Fibroblast of lung (primary cell): Measurements from ENCODE around the gene EPHB4. TPM values are rescaled to one million over a fixed set of nuclear protein-coding genes. Genes with fewer than 3 reads are reported as not detected.

Experiments used
- DNase-seq, 2 donors: peaks; one replicate each; pipeline versions ENCODE4 v3.0.0 to v3.0.0-alpha.2; 2010; ENCODE audit warnings: low read depth in 2 of 2
- H2AFZ ChIP-seq: 2 replicates; pipeline ENCODE4 v1.5.1; 2012; ENCODE audit warnings: low read length, control low read depth, inconsistent platforms
- H3K27ac ChIP-seq: 2 replicates; pipeline ENCODE4 v1.5.1; 2011; ENCODE audit warnings: low read length, control low read depth; ENCODE audit not compliant: insufficient read depth
- H3K27me3 ChIP-seq: 2 replicates; pipeline ENCODE4 v1.5.1; 2011; ENCODE audit warnings: mild to moderate bottlenecking, low read length; ENCODE audit not compliant: control insufficient read depth, insufficient read depth
- H3K36me3 ChIP-seq: 2 replicates; pipeline ENCODE4 v1.5.1; 2011; ENCODE audit warnings: low read length; ENCODE audit not compliant: control insufficient read depth, insufficient read depth
- H3K4me1 ChIP-seq: 2 replicates; pipeline ENCODE4 v1.5.1; 2011; ENCODE audit warnings: low read length; ENCODE audit not compliant: control insufficient read depth, insufficient read depth; ENCODE audit errors: extremely low read depth
- H3K4me2 ChIP-seq: 2 replicates; pipeline ENCODE4 v1.5.1; 2011; ENCODE audit warnings: low read length, control low read depth; ENCODE audit not compliant: insufficient read depth; ENCODE audit errors: extremely low read depth
- H3K4me3 ChIP-seq, 4 experiments: fragments of 200-600 bp in 1 of 4; sonication (generic) in 1 of 4; replicated peaks in 1 of 4; 2 replicates each; pipeline ENCODE4 v1.5.1; 2011 to 2016; ENCODE audit warnings: low read length in 4 of 4, low read depth in 3 of 4, mild to moderate bottlenecking in 3 of 4, control low read depth in 2 of 4, inconsistent platforms in 1 of 4, mixed read lengths in 1 of 4; ENCODE audit not compliant: insufficient read depth in 1 of 4; ENCODE audit errors: control extremely low read depth in 1 of 4
- H3K79me2 ChIP-seq: 2 replicates; pipeline ENCODE4 v1.5.1; 2012; ENCODE audit warnings: mild to moderate bottlenecking, low read length, inconsistent platforms; ENCODE audit not compliant: control insufficient read depth, insufficient read depth
- H3K9ac ChIP-seq: 2 replicates; pipeline ENCODE4 v1.5.1; 2011; ENCODE audit warnings: mild to moderate bottlenecking, low read length, control low read depth; ENCODE audit not compliant: insufficient read depth
- H3K9me3 ChIP-seq: 2 replicates; pipeline ENCODE4 v1.5.1; 2012; ENCODE audit warnings: low read depth, low read length; ENCODE audit not compliant: control insufficient read depth, insufficient read depth
- H4K20me1 ChIP-seq: 2 replicates; pipeline ENCODE4 v1.5.1; 2011; ENCODE audit warnings: low read length; ENCODE audit not compliant: control insufficient read depth, insufficient read depth; ENCODE audit errors: extremely low read depth
- EZH2 ChIP-seq: IDR thresholded peaks from 2 replicates; pipeline ENCODE4 v1.5.1; 2012; ENCODE audit warnings: low read length, control low read depth, mild to moderate bottlenecking; ENCODE audit errors: missing control alignments
- polyA plus RNA-seq, 2 donors: library from polyadenylated mRNA; depleted of rRNA in 1 of 2; stranded (reverse) in 1 of 2; unstranded in 1 of 2; fragments of >200 nt; gene quantifications; 2 replicates each; pipeline ENCODE4 v1.2.1, GENCODE V29; 2011 to 2012; ENCODE audit warnings: missing spikeins in 1 of 2
- total RNA-seq: library from RNA; depleted of rRNA; stranded (reverse); fragments of >200 nt; gene quantifications from 2 replicates; pipeline ENCODE4 v1.2.1, GENCODE V29; 2014
- TF ChIP-seq, protein P1 (sequence below), 2 donors: IDR thresholded peaks in 1 of 2; conservative IDR thresholded peaks in 1 of 2; 1 replicate in 1 of 2; 2 replicates in 1 of 2; pipeline ENCODE4 v1.5.1; 2011 to 2012; ENCODE audit warnings: low read length in 2 of 2, control low read depth in 1 of 2, inconsistent platforms in 1 of 2, low read depth in 1 of 2, mild to moderate bottlenecking in 1 of 2

Gene EPHB4
- total and polyA plus RNA-seq, 2 donors (not counting 1 experiment from before 2014, with no cell fraction given), result 28.5 to 98.8 TPM

DNA sequence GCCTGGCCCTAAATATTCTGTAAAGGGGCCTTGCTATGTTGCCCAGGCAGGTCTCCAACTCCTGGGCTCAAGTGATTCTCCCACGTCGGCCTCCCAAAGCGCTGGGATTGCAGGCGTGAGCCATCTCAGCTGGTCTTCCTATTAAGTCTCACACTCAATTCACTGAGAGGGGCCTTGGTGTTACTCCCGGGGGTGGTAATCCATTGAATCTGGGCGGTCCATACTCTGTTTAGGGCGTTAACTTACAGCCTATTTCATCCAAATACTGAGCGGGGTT, 46.9 kb upstream of the EPHB4 start:
- Histone ChIP-seq H4K20me1 (no peaks in the 10 kb centered on the region), H3K9me3 (no peaks in the 10 kb centered on the region), H3K4me2 (peak overlapping the region; percentile 84), H3K79me2 (peaks cover 61% of the 10 kb centered on the region), H2AFZ (peak overlapping the region; percentile 62), H3K4me1 (peaks cover 6% of the 10 kb centered on the region), H3K9ac (peak overlapping the region; percentile 88), H3K27ac (peak overlapping the region; percentile 92), H3K36me3 (peaks cover 27% of the 10 kb centered on the region), H3K4me3 (peak overlapping the region; percentile 51 to 95 (median 75)), H3K27me3 (no peaks in the 10 kb centered on the region)
- DNase-seq, result no peak
- TF ChIP-seq, protein P1, sequence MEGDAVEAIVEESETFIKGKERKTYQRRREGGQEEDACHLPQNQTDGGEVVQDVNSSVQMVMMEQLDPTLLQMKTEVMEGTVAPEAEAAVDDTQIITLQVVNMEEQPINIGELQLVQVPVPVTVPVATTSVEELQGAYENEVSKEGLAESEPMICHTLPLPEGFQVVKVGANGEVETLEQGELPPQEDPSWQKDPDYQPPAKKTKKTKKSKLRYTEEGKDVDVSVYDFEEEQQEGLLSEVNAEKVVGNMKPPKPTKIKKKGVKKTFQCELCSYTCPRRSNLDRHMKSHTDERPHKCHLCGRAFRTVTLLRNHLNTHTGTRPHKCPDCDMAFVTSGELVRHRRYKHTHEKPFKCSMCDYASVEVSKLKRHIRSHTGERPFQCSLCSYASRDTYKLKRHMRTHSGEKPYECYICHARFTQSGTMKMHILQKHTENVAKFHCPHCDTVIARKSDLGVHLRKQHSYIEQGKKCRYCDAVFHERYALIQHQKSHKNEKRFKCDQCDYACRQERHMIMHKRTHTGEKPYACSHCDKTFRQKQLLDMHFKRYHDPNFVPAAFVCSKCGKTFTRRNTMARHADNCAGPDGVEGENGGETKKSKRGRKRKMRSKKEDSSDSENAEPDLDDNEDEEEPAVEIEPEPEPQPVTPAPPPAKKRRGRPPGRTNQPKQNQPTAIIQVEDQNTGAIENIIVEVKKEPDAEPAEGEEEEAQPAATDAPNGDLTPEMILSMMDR (conservative IDR thresholded peaks at IDR 0.05 in 1 of 2, IDR thresholded peaks at IDR 0.05 in 1 of 2; ENCODE audit: low read depth in 1 of 2, low read length in 2 of 2), result no peak
- TF ChIP-seq EZH2, result no peak

DNA sequence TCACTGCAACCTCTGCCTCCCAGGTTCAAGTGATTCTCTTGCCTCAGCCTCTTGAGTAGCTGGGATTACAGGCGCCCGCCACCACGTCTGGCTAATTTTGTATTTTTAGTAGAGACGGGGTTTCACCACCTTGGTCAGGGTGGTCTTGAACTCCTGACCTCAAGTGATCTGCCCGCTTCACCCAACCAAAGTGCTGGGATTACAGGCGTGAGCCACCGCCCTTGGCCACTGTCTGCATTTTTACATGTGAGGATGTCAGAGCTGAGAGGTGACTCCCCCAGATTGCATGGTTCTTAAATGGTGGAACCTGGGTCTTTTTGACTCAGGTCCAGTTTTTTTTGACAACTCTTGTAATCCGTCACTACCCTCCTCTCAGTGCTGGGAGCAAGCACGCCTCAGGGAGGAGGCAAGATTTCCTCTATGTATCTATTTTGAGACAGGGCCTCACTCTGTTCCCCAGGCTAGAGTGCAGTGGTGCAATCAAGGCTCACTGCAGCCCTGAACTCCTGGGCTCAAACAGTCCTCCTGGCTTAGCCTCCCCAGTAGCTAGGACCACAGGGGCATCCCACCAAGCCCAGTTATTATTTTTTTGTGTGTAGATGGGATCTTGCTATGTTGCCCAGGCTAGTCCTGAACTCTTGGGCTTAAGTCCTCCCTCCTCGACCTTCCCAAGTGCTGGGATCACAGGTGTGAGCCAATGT, 46.4 kb upstream of the EPHB4 start:
- no peaks in the 10 kb centered on the region for H3K9me3 ChIP-seq
- peak overlapping the region in 2 of 4 experiments; percentile 92 to 95 for H3K4me3 ChIP-seq
- H3K36me3 ChIP-seq, result peaks cover 27% of the 10 kb centered on the region
- H3K9ac ChIP-seq, result no peak overlapping the region
- peaks cover 6% of the 10 kb centered on the region for H3K4me1 ChIP-seq
- no peaks in the 10 kb centered on the region for H4K20me1 ChIP-seq
- DNase-seq, result no peak
- peak overlapping the region; percentile 92 for H3K27ac ChIP-seq
- H2AFZ ChIP-seq, result no peak overlapping the region
- peak overlapping the region; percentile 84 for H3K4me2 ChIP-seq
- H3K27me3 ChIP-seq, result no peaks in the 10 kb centered on the region
- peaks cover 61% of the 10 kb centered on the region for H3K79me2 ChIP-seq
- TF ChIP-seq, protein P1 (conservative IDR thresholded peaks at IDR 0.05 in 1 of 2, IDR thresholded peaks at IDR 0.05 in 1 of 2; ENCODE audit: low read depth in 1 of 2, low read length in 2 of 2), result no peak
- no peak for TF ChIP-seq EZH2

DNA sequence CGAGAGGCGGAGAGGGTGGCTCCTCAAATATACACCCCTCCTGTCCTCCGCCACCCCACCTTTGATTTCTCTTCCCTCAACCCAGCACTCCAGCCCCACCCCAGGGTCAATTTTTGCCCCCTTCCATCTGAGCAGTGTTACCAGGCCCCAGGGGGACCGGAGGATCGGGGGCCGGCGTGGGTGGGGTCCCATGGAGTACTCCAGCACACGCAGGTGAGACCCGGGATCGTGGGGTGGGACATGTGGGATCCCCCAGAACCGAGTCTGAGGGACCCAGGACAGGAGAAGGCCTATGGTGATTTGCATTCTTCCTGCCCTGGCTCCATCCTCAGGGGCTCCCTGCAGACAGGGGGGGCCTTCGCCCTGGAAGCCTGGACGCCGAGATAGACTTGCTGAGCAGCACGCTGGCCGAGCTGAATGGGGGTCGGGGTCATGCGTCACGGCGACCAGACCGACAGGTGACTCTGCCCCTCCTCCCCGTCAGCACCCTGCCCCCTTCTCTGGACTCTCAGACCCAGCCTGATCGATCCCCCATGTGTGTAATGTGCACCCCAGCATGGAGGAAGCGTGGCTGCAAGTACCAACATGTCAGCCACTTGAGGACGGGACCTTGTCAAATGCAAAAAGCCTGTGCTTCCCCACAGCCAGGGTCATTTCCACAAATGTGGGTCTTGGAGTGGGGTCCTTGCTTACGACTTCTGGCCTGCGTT, 40.6 kb upstream of the EPHB4 start:
- peaks cover 6% of the 10 kb centered on the region for H3K4me1 ChIP-seq
- H2AFZ ChIP-seq, result no peak overlapping the region
- H3K9me3 ChIP-seq, result no peaks in the 10 kb centered on the region
- H3K4me2 ChIP-seq, result peak overlapping the region; percentile 91
- peaks cover 38% of the 10 kb centered on the region for H3K79me2 ChIP-seq
- H3K27me3 ChIP-seq, result no peaks in the 10 kb centered on the region
- peak overlapping the region; percentile 80 to 99 (median 96) for H3K4me3 ChIP-seq
- no peaks in the 10 kb centered on the region for H4K20me1 ChIP-seq
- peaks cover 18% of the 10 kb centered on the region for H3K36me3 ChIP-seq
- DNase-seq, result no peak
- peak overlapping the region; percentile 98 for H3K27ac ChIP-seq
- H3K9ac ChIP-seq, result peak overlapping the region; percentile 99
- TF ChIP-seq, protein P1 (conservative IDR thresholded peaks at IDR 0.05 in 1 of 2, IDR thresholded peaks at IDR 0.05 in 1 of 2; ENCODE audit: low read depth in 1 of 2, low read length in 2 of 2), result no peak
- no peak for TF ChIP-seq EZH2
